GM21515 (cell line): ENCODE results near the gene GFI1.
"Not testable (repeated sequence)": the region's sequence is repeated elsewhere in the genome, so short reads cannot be mapped to it uniquely, and the experiment has no call there.

ENCODE experiments used
- ATAC-seq: cut with Tn5 transposase; IDR thresholded peaks from one replicate; pipeline ENCODE4 v1.9.1; 2021; ENCODE audit not compliant: unreplicated experiment

Gene GFI1

DNA sequence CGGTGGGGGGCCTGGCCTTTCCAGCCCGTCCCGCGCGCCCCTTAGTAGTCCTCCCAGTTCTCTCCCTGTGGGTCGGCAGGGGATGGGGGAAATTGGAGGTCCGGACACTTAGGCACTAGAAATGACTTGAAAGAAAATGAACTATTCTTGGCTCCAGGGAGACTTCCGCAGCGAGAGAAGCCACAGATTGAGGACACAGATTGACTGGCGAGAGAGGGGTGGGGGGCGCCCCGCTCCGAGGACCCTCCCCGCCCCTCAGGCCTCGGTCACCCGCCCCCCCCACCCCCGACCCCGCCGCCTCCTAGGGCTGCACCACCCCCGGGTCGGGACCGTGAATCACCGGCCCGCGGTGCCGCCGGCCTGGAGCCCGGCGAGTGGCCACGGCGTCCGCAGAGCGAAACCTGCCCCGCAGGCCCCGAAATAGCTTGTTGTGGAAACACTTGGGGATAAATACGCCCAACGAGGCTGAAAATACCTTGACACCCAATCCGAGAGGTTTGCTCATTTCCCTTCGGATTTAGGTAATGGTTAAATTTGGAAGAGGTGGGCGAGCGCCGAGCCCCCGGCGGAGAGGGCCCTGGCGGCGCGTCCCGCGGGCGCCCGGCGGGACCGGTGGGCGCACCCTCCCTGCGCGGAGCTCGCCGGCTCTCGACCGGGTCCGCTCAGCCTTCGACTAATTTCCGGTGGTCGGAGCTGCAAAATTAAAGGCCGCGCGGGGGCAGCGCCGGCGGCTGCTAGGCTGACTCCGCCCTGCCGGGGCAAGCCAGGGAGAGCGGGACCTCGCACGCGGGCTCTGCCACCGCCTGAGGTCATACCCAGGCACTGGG is at the start of gene GFI1:
Gene GFI1, minus strand, starts transcription at position 675 of the 827 bp plus-strand sequence. CDS start 3,438 bp downstream, outside the sequence.
- ATAC-seq, result peak; percentile 3

DNA sequence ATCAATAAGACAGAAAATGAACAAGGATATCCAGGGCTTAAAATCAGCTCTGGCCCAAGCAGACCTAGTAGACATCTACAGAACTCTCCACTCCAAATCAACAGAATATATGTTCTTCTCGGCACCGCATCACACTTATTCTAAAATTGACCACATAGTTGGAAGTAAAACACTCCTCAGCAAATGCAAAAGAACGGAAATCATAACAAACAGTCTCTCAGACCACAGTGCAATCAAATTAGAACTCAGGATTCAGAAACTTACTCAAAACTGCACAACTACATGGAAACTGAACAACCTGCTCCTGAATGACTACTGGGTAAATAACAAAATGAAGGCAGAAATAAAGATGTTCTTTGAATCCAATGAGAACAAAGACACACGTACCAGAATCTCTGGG is 45.6 kb upstream of the GFI1 start:
- not testable (repeated sequence) for ATAC-seq

DNA sequence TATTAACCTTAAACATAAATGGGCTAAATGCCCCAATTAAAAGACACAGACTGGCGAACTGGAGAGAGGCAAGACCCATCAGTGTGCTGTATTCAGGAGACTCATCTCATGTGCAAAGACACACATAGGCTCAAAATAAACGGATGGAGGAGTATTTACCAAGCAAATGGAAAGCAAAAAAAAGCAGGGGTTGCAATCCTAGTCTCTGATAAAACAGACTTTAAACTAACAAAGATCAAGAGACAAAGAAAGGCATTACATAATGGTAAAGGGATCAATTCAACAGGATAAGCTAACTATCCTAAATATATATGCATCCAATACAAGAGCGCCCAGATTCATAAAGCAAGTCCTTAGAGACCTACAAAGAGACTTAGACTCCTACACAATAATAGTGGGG is 45.2 kb upstream of the GFI1 start:
- ATAC-seq, result not testable (repeated sequence)

DNA sequence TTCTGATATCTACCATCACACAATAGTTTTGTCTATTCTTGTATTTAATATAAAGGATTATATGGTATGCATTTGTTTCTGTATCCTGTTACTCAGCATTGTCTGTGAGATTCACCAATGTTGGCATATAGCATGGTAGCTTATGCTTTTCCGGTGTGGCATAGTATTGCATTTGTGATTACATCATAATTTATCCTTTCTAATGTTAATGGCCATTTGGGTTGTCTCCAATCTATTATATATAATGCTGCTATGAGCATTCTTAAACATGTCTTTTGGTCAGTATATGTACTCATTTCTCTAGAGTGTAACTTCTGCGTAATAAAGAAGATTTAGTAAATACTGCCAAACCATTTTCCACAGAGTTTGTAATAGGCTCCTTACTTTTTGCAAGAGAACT is 40.9 kb upstream of the GFI1 start:
- no peak for ATAC-seq

DNA sequence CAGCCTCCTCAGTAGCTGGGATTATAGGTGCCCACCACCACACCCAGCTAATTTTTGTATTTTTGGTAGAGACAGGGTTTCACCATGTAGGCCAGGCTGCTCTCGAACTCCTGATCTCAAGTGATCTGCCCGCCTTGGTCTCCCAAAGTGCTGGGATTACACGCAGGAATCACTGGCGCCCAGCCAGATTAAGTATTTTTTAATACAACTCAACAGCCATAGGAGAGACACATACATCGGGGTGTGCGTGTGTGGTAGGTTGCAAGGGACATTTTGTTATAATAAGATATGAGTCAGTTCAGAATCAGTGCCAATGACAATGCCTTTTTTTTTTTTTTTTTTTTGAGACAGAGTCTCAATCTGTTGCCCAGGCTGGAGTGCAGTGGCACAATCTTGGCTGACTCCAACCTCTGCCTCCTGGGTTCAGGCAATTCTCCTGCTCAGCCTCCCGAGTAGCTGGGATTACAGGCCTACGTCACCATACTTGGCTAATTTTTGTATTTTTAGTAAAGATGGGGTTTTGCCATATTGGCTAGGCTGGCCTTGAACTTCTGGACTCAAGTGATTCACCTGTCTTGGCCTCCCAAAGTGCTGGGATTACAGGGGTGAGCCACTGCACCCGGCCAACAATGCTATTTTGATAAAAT is 38.3 kb upstream of the GFI1 start:
- ATAC-seq, result not testable (repeated sequence)

DNA sequence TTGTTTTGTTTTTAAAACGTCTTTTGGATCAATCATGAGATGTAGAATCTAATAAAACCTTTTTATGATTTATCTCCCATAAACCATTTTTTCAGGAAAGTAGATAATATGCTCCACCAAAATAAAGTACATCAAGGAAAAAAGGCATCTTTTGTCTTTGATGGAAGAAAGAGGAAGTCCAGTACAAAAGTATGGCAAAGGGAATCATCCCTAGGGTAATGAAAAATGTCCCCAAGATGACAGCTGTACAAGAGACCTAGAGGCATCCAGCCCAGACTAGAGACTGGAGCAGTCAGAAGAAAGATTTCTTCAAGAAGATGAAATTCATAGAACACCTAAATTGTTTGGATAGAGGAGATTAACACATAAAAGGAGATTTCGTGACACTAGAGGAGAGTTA is 32.3 kb upstream of the GFI1 start:
- ATAC-seq, result no peak

DNA sequence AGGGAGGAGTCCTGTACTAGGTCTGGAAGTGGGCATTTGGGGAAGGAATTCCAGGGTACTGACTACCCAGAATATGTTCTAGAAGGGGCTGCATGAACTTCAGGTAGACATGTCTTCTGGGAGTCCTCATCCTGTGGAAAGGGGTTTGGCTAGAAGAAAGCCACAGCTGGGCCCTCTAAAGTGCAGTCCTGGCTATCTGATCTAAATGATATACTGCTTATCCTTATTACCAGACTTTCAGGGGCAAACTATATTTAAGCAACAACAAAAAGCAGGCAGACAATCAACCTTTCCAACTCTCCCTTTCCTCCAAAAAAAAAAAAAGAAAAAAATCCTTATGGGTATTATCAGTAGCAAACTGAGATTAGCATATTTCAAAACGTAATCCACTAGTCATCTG is 29.8 kb upstream of the GFI1 start:
- no peak for ATAC-seq

DNA sequence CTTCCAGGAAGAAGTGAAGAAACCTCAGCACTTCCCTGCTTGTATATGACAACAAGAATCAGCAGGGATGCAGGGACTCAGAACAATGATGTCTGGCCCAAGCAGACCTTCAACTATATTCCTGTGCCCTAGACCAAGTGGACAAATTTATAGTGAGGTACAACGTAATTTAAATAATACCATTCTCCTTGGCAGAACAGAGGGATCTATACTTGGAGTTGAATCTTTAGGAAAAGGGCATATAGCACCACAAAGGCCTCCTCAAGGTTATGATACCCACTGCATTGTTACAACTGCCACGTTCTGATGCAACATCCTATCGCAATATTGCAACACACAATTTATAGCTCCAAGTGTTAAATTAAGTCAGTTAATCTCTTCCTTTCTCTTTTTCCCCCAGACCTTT is 29.1 kb upstream of the GFI1 start:
- ATAC-seq, result no peak

DNA sequence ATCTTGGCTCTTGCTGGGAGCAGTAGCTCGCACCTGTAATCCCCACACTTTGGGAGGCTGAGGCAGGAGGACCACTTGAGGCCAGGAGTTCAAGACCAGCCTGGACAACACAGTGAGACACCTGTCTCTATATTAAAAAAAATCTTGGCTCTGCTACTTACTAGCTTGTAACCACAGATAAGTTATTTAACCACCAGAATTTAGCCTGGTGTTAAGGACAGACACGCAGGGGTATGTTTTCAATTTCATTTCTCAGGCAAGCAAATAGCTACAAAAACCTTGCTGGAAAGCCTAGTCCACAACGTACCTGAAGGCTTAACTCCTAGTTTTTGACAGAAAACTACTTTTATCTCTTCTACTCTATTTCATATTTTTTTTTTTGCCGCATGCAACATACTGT is 24.8 kb upstream of the GFI1 start:
- no peak for ATAC-seq

DNA sequence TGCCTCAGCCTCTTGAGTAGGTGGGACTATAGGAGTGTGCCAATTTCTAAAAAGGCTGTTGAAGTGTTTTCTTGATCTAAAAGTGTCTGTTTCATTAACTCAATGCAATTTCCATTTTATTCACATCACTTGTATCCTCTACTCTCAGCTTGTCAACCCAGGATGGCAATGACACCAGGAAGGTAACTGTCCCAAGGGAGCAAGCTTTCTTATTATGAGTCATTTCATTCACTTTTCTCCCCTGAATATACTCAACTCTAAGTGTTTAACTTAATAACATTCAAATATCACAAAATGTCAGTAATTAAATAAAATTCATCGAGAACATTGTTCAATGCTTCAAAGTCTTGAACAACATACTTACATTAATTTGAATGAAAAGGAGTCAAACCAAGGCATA is 22.9 kb upstream of the GFI1 start:
- no peak for ATAC-seq

DNA sequence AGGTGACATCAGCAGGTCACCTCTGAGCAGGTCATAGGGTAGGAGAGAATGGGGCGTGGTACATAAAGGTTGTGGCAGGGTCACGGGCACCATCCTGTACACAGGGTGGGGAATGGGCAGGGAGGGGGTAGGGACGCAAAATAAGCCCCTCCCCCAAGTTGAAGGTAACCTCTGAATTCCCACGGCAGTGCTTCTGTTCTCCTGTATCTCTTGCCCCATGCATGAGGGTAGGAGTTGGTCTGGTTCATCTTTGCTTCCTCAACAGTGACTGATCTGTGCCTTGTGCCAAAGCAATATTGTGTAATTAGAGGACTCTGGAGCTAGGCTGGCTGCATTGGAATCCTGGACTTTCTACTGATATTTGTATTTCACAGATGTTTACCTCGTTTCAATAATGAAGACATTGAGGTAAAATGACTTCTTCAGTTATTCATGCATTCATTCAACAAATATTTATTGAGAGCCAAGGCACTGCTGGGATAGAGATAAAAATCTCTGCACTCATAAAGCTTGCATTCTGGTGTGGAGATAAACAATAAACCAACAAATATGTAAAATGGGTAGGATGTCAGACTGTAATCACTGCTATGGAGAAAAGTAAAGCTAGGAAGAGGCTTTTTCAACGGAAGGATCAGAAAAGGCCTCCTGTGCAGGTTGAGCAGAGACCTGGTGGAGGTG is 18.4 kb upstream of the GFI1 start:
- no peak for ATAC-seq

DNA sequence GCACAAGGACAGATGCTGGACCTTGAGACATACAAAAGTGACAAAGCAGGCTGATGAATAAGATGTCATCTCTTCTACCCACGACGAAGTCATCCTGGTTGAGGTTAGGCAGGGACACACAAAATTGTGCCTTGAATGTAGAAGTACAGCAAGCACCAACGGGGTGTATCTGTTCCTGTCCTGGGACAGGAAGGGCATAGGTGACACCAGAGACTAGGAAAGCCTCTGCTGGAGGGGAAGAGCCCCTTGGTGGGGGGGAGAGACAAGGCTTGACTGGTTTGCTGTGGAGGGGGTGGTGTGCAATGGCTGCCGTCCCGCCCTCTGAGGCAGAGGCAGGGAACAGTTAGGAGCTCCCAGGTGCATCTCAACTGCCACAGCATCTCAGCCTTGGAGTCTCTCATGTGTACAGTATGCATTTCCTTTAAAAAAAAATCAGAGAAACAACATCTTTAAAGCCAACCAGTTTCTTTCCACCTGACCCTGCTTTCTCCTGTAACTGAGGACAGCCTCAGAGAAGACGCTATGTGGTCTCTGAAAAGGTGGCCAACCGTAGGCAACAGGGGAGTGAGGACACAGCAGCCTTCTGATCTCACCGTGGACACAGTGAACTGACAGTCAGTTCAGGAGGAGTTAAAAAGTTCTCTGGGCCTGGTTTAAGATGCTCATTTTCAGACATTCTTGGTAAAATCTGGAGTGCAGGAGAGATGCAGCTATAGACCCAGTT is 17.7 kb upstream of the GFI1 start:
- no peak for ATAC-seq

DNA sequence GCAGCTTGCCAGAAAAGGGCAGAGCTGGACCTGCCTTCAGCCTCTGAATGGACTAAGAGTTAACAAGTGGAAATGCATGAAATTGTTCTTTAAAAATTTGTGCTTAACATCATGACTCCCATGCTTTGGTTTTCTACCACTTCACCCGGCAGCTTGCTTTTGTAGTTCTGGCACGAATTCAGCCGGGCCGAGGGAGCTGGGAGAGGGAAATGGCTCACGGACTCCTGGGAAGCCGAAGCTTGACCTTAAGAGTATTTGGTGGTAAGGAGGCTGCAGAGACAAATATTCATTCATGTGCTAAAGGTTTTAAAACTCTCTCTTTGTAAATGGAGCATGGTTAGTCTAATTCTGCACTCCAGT is 17.2 kb upstream of the GFI1 start:
- ATAC-seq, result no peak

DNA sequence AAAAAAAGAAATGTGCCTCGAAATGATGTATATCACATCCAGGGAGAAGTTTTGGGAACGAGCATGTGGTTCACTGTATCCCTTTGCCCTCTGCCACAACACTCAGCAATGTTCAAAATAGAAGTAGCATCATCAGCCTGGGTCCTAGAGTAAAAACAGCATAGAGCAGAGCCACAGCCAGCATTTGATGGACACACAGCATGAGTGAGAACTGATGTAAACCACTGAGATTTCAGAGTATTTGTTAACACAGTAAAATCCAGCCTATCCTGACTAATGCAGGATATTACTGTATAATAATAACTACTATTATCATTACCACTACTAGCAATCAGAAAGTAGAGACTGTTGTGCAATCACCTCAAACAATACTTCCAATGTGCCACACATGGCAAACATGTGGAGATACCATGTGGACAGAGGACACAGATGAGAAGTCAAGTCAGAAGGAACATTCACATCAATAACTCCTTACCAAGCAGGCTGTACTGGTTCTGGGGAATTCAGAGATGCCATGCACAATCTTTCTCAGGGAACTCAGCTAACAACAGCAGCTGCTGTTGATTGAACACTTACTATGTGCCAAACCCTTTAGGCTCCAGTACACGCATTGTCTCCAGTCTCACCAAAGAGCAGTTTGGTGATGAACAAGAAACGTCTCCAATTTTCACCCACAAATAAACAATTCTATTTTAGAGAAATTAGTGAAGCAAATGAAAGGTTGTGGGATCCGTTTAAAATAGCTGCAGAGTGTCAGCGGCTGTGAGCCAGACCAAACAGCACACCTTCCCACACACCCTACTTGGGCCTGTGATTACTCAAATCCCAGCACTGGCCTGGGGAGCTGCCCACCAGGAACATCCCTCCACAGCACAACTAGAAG is 16.6 kb upstream of the GFI1 start:
- no peak for ATAC-seq

DNA sequence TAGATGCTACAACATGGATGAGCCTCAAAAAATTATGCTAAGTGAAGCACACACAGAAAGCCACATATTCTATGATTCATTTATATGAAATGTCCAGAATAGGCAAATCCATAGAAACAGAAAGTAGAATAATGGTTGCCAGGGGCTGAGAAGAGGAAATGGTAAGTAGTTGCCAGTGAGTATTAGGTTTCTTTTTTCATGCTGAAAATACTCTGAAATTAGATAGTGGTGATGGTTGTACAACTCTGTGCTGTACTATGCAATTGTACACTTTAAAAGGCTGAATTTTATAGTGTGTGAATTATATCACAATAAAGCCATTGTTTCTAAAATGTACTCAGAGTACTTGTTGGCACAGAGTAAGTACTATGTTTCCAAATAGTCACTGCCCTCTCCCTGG is 15.5 kb upstream of the GFI1 start:
- peak; percentile 61 for ATAC-seq

DNA sequence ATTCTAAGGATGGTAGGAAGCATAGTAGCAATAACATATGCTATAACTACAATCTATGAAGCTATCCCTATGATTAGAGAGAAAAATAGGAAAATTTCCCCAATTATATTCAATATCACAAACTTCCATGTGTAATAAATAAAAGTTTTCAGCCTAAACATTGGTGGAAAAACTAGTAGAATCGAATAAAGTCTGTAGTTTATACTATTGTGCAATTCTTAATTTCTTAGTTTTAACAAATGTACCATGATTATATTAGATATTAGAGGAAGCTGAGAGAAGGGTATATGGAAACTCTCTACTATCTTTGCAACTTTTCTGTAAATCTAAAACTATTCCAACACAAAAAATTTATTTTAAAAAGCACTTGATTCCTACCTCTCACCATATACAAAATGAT is 13.8 kb upstream of the GFI1 start:
- ATAC-seq, result no peak

DNA sequence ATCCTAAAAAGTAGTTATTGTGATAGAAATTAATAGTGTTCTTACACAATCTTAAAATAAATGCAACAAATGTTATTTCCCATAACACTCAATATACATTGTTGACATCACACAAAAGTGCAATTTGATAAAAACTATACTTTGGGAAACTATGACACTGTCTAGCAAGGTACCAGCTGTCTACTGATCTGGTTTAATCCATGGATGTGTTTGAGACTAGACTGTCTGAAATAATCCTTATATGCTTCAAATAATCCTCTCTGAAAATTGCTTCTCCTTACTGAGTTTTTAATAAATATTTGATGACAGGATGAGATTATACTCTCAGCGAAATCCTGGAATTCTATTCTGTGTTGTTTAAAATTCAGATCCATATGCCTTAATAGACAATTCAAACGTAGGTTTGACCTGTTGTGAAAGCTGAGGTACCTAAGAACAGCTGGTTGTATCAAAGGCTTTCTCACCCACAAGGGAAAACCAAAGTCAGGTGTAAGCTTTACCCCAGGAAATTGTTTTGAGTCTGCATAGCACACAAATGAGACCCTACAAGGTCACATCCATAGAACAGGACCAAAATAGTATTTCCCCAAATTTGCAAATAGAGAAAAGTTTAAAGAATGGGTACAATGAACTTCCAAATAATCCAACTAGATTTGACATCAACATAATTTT is 8.8 kb upstream of the GFI1 start:
- ATAC-seq, result no peak

DNA sequence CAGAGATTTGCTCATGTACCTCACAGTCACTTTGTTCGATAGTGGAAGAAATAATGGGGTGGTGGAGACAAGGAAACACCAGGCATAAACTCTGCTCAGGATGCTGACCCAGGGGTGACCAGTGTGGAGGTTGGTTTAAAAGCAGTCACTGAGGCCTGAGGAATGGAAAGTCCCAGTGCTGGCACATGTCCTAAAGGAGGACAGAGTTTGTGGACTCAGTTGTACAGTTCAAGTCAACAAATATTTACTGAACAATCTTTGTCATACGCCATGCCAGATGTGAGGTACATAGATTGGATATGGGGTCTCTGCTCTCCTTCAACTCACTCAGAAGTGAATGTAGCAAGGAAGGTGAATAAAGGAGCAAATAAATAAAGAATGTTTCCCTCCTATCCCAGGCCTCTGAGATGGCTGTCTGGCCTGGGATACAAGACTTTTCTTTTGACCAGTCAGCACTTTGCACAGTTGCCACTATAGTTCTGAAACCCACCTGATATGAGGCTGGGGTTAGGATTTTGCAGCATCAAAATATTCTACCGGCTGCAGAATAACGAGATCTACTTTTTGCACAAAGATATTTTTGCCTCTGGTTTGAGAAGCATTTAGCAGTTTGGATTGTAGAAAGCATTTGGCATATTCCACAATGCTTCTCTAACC is 7.9 kb upstream of the GFI1 start:
- ATAC-seq, result no peak

DNA sequence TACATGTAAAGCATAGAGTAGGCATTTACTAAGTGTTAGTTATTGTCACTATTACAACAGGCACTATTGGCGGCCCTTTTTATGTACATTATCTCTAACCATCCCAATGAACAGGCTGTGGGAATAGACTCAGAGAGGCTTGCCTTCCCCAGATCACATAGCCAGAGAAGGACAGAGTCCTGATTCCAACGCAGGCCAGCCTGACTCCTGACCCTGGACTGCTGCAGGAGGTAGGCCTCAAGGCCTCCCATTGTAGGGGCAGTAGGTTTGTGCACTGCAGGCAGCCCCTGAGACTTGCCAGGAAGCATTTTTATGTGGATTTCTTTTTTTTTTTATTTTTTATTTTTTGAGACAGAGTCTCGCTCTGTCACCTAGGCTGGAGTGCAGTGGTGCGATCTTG is 6.4 kb upstream of the GFI1 start:
- no peak for ATAC-seq
